Inflammatory macrophage treated with lipopolysaccharide for 4 hours (primary cell): ENCODE measurements around the gene TSR3.
"Not testable (repeated sequence)": the region's sequence is repeated elsewhere in the genome, so short reads cannot be mapped to it uniquely, and the experiment has no call there.

Experiments
- DNase-seq: peaks from one replicate; pipeline ENCODE4 v3.0.0-alpha.2; 2020

The TSR3 gene

DNA sequence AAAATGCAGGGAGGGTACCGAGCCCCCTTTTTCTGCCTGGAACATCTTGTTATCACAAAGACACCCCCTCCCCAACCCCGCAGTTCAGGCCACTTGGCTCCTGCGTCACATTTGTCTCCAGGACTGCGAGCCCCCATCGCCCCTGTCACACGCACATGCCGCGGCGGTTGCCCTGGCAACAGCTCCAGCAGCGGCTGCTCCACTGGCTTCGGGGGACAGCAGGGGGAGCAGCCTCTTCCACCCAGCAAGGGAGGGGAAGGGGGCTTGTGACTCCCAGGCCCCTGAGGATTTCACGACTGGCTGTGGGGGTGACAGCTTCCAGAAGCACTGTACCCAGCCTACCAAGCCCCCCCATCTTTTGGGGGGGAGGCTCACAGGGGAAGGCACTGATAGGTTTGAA is 15.7 kb downstream of the TSR3 start:
- no peak for DNase-seq

DNA sequence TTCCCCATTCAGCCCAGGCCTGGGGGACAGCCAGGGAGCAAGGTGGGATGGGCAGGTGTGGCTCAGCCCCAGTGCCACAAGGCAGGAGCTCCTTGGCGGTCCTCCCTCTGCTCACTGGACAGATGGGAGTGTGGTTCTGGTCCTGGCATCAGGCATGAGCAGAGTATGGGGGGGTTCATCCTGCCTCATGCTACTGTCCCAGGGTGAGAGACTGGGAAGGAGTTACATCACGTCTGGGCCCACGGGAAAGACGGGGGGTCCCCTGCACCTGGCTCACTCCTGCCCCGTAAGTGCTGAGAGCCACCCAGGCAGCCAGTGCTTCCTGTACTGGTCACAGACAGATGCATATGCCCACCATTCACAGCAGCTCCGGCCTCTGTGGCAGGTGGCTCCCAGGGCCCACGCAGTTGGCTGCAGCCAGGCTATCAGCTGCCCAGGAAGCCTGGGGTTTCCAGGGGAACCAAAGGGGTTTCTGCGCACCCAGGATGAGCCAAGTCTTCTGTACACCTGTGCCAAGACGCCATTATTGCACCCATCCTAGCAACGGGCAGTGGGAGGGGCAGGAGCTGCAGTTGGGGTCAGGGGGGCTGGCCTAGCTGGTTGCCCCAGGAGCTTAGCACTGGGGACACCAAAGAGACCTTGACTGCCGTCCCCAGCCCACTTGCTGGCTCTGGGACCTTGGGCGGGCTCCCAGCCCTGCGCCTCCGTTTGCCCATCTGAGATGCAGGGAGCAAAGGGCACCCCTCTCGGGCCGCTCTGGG is 16.3 kb downstream of the TSR3 start:
- DNase-seq: no peak

DNA sequence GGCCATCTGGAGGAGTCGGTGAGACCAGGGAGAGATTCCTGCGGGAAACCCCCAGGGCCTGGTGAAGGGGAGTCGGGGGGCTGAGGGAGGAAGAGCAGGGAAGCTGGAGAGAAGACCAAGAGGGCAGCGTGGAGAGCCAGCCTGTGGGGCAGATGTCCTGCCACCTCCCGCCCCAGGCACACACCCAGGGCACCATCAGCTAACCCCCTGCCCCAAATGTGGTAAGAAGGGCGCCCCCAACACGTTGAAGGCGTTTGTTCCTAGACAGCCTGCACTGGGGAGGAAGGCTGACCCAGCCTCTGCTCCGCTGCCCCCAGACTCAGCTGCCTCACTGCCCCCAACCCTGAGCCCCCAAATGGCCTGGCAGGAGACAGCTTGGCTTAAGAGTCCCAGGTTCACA is 16.9 kb downstream of the TSR3 start:
- DNase-seq: no peak

DNA sequence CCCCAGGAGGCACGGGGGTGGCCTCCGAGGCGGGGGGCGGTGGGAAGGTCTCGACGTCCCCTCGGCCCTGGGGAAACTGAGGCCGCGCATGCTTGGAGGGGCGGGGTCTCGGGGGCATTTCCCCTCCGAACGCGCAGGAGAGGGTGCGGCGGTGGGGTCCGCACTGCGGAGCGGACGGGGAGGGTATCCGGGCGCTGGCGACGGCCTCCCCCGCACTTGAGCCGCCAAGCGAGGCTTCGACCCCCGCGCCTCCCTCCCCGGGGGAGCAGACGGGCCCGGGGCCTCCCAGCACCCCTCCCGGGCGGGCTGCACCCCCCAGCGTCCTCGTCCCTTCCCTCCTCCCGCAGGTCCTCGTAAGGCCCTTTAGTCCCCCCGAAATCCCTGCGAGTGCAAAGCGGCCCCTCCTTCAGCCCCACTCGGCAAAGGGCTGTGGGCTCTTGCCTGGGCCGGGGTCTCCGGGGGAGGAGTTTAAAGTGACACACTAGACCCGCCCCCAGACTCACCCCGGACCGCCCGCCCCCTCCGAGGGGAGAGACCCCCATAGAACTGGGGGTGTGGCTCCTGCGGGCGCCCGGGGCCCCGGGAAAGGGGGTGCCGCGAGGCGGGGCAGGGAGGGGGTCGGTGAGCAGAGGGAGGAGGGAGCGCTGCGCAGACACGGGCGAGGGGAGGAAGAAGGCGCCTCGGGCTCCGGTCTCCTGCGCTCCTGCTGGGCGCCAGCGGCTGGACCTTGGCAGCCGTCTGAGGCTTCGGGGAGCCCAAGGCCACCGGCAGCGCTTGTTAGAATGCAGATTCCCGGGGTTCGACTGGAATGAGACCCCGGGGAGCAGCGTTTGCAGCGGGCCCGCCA is 17.6 kb downstream of the TSR3 start:
- DNase-seq: no peak

- peak; percentile 56 for DNase-seq
These were observed 18.4 kb downstream of the TSR3 start, which contains the start of gene BAIAP3 for GRCh38 chr16:1333149-1333812. Gene BAIAP3 (plus strand): TSS chr16:1333645. CDS start chr16:1338550, 4,905 bp downstream.

DNA sequence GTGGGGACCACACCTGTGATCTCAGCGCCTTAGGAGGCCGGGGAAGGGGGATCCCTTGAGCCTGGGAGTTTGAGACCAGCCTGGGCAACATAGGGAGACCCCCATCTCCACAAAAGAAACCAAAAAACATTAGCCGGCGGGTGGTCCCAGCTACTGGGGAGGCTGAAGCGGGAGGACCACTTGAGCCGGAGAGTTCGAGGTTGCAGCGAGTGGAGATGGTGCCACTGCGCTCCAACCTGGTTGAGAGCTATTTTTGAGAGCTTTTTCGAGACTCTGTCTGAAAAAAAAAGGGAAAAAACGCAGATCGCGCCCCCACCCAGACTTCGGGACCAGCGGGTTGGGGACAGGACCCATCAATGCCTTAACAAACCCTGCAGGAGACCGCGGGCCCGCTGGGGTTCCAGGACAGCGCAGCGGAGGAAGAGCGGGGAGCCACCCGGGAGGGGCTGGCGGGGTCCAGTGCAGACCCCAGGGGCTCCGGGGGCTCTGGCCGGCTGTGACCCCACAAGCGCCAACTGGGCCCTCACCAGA is 19.0 kb downstream of the TSR3 start:
- no peak for DNase-seq

DNA sequence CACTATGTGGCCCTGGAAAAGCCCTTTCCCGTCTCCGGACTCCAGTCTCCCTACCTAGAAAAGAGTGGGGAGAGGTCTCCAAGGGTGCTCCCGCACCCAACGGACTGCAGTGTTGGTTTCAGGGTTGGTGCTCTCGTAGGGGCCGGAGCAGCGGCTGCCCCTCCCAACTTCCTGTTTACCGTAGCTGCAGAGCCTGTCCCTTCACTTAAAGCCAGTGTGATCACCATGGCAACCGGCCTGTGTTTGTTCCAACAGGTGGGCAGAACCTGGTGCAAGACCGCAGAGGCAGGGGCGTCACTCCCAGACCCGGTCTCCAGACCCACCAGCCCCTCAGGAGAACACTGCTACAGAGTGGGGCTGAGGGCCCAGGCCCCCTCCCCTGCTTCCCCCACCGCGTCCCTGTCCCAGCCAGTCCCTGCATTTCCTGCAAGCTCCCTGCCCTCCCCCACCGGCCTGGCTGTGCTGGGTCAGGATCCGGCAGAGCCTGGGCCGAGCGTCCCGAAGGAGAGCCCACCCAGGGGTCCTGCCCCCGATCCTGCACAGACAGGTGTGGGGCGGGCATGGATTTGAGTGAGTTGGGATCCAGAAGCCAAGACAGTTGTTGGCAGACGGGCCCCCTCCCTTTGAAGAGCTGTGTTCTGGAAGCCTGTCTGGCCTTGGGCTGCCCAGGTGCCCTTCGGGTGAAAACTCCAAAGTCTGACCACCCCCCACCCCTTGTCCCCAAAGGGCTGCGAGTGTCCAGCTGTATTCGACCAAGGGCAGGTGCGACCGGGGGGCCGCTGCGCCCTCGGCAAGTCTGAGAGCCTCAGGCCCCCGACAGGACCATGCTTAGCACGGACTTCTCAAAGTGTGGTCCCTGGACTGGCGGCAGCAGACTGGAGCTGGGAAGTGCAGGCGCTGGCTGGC is 19.7 kb downstream of the TSR3 start:
- DNase-seq: peak; percentile 33

DNA sequence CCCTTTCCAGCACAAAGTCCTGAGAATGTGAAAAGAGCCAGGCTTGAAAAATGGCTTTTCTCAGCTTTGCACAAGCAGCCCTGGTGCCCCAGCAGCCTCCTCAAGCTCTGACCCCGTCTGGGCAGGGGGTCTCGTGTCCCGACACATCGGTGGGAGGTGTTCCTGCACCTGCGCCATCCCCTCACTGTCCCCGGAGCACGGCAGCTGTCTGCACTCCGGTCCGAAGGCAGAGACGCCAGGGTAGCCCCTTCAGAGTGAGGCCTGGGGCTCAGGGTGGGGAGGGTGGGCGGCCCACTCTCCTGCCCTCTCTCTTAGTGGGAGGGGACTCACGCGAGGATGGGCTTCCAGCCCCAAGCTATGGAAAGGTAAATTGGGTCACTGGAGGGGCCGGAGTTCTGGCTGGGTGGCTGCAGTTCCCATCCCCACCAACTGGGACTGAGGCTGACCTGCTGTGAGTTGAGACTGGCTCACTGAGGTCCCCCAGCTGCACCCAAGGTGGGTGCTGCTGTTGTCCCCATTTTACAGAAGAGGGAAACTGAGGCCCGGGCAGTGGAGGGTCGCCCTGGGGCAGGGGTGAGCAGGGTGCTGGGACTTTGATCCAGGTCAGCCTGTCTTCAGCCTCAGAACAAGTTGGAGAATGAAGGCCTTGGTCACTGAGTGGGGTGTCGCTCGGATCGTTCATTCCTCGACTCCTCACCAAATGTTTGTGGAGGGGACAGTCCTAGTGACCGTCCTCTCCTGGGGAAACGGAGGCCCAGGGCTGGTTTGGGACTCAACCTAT is 20.6 kb downstream of the TSR3 start:
- no peak for DNase-seq

- DNase-seq: peak; percentile 11
These were observed 21.3 kb downstream of the TSR3 start for GRCh38 chr16:1330260-1330914.

- not testable (repeated sequence) for DNase-seq
These were observed 22.7 kb downstream of the TSR3 start for GRCh38 chr16:1328961-1329360.

- DNase-seq: not testable (repeated sequence)
These were observed 23.5 kb downstream of the TSR3 start for GRCh38 chr16:1328136-1328535.

GRCh38 chr16:1327619-1327947 is 24.1 kb downstream of the TSR3 start:
- DNase-seq: no peak

DNA sequence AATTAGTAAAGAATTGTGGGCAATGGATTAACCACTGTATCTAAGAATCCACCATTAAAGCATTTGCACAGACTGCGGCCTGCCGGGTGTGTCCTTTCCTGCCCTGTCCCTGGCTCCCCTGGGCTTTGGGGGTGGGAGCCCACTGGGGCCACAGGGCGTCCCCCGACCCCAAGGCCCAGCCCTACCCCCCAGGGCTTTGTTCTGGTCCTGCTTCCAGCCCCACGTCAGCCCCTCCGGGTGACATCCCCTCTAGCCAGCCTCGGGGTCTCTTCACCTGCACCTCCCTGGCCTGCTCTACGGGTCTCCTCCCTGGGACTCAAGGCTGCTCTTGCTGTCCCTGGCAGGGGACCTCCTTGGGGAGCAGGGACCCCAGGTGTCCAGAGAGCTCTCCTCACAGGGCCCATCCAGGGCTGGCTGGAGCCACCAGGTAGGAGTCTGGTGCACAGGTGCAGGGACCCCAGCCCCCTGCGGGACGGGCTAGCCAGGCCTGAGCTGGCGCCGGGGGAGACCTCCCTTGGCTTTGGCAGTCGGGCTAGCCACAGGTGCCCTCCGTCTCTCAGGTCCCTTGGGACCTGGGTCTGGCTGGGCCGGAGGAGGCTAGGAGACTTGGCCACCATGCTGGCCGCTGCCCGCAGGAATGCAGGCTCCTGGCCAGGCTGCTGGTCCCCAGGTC is 24.6 kb downstream of the TSR3 start:
- no peak for DNase-seq

- DNase-seq: no peak
These were observed 25.3 kb downstream of the TSR3 start for GRCh38 chr16:1326391-1326790.

DNA sequence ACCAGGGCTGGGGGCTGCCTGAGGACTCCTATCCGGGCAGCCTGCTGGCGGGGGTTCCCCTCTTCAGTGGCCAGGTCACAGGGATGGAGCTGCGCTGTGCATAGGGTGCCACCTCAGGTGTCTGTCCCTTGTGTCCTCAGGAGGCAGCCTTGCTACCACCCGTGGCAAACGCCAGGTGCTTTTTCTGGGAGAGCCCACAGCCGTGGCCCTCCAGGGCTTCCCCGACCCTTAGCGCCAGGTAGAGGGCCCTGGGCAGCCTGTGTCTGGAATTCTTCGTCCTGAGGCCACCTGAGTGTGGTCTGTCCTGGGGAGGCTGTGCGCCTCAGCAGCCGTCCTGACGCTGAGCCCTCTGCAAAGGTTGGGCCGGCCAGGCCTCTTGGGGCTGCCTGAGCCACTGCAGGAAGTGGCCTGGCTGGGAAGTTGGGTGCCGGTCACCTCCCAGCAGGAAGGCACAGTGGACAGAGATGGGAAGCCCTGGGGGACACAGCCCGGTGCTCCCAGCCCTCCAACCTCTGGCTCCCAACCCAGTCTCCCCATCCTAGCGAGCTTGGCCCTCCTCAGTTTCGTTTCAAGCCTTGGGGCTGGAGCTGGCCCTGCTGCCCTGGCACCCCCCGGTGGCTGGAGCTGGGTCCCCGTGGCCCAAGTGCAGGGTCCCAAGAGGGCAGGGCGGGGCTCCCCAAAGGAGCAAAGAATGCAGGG is 25.9 kb downstream of the TSR3 start:
- DNase-seq: no peak

DNA sequence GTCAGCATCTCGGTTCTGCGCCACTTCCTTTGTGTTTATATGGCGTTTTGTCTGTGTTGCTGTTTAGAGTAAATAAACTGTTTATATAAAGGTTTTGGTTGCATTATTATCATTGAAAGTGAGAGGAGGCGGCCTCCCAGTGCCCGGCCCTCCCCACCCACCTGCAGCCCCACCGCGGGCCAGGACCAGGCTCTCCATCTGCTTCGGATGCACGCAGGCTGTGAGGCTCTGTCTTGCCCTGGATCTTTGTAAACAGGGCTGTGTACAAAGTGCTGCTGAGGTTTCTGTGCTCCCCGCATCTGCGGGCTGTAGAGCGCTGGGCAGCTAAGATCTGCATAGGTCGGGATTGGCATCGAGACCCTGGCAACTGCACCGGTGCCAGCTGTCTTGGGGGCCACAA is 26.4 kb downstream of the TSR3 start:
- no peak for DNase-seq

DNA sequence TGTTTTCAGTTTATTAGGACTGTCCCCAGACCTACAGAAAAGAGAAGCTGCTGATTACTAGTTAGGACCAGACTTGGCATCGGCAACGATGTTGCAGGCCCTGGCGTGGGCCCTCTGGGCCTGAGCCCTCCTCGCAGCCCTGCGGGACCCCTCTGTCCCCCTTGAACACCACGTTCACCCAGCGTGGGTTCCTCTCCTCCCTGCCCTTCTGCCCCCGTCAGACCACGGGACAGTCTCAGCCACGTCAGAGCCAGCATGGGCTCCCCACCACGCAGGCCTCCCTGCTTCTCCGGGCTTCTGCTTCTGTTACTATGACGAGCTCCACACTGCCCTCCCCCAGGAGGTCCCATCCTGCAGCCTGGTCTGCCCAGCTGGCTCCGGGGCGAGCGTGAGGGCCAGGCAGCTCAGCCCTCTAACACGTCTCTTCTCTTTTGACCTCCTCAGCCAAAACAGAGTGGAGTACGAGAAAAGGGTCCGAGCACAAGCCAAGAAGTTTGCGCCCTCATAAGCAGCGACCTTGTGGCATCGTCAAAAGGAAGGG is 27.3 kb downstream of the TSR3 start:
- no peak for DNase-seq

- DNase-seq: no peak
These were observed 28.1 kb downstream of the TSR3 start for GRCh38 chr16:1323296-1324239.
